GM12865 (cell line): ENCODE measurements around the gene CERS6.
A peak's percentile ranks its signal among the peaks of the same experiment; 100 is the strongest.

Experiments
- DNase-seq: peaks from one replicate; pipeline ENCODE4 v3.0.0; 2010; ENCODE audit warnings: low read depth
- H3K4me3 ChIP-seq: 2 replicates; pipeline ENCODE4 v1.5.1; 2011; ENCODE audit warnings: mild to moderate bottlenecking, low read depth, low read length, control low read depth
- TF ChIP-seq, protein P1 (sequence below): IDR thresholded peaks from 2 replicates; pipeline ENCODE4 v1.5.1; 2011; ENCODE audit warnings: low read length, control low read depth, low read depth, inconsistent platforms; ENCODE audit not compliant: insufficient read depth; ENCODE audit errors: missing control alignments

The CERS6 gene

GRCh38 chr2:168611896-168612650 is 156.0 kb downstream of the CERS6 start:
- DNase-seq, result no peak
- H3K4me3 ChIP-seq, result no peak overlapping the region
- TF ChIP-seq, protein P1, sequence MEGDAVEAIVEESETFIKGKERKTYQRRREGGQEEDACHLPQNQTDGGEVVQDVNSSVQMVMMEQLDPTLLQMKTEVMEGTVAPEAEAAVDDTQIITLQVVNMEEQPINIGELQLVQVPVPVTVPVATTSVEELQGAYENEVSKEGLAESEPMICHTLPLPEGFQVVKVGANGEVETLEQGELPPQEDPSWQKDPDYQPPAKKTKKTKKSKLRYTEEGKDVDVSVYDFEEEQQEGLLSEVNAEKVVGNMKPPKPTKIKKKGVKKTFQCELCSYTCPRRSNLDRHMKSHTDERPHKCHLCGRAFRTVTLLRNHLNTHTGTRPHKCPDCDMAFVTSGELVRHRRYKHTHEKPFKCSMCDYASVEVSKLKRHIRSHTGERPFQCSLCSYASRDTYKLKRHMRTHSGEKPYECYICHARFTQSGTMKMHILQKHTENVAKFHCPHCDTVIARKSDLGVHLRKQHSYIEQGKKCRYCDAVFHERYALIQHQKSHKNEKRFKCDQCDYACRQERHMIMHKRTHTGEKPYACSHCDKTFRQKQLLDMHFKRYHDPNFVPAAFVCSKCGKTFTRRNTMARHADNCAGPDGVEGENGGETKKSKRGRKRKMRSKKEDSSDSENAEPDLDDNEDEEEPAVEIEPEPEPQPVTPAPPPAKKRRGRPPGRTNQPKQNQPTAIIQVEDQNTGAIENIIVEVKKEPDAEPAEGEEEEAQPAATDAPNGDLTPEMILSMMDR, result no peak

DNA sequence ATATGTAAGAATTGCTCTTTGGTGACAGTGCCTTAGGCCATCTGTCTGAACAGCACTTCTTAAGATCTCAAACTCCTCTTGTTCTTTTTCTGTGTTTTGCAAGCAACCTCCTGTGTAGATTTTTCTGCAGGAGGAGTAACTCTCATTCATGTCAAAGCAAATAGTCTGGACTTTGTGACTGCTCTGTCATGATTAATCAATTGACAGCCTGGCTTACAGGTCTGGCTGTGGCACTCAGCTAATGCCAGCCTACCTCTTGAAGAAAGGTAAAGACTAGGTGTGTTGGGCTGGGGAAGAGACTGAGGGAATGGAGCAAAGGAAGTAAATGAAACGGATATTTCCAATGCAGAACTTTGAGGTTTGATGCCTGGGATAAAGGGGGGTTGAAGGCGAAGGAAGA is 156.6 kb downstream of the CERS6 start:
- TF ChIP-seq, protein P1, result no peak
- no peak overlapping the region for H3K4me3 ChIP-seq
- DNase-seq, result no peak

GRCh38 chr2:168613551-168613950 is 157.5 kb downstream of the CERS6 start:
- no peak overlapping the region for H3K4me3 ChIP-seq
- TF ChIP-seq, protein P1, result no peak
- no peak for DNase-seq

- no peak overlapping the region for H3K4me3 ChIP-seq
- TF ChIP-seq, protein P1, result no peak
- peak; percentile 28 for DNase-seq
Observed at GRCh38 chr2:168614172-168615018, 158.3 kb downstream of the CERS6 start.

- no peak for DNase-seq
- no peak overlapping the region for H3K4me3 ChIP-seq
- TF ChIP-seq, protein P1, result no peak
Observed at GRCh38 chr2:168620554-168620953, 164.5 kb downstream of the CERS6 start.

- H3K4me3 ChIP-seq, result no peak overlapping the region
- DNase-seq, result no peak
- TF ChIP-seq, protein P1, result no peak
Observed at GRCh38 chr2:168622559-168622958, 166.5 kb downstream of the CERS6 start.
